Panc1 (cell line): ENCODE data around the gene TXNRD1. TPM values are rescaled to one million over a fixed set of nuclear protein-coding genes. Genes with fewer than 3 reads are reported as not detected.

ENCODE experiments used
- ATAC-seq: fragments of 200-7000 bp; cut with Tn5 transposase; 2 replicates; pipeline ENCODE4 v1.9.1; 2020; ENCODE audit warnings: mild to moderate bottlenecking, moderate library complexity
- BruUV-seq: library from RNA; stranded (reverse); fragments of 400-500 nt; replicated peaks from 2 replicates; lab custom pipeline; 2021; lab: Mats Ljungman, UMichigan
- CTCF ChIA-PET: fragments of 300-600 bp; sonication (Branson Sonifier 250); formaldehyde crosslinking; loops from one replicate; lab custom pipeline; 2022; ENCODE audit warnings: antibody characterized with exemption; lab: Charles Lee
- POLR2A ChIA-PET: fragments of 300-600 bp; sonication (Branson Sonifier 250); formaldehyde crosslinking; loops from one replicate; lab custom pipeline; 2022; ENCODE audit warnings: antibody characterized with exemption; lab: Charles Lee
- DNase-seq: peaks from one replicate; pipeline ENCODE4 v3.0.0-alpha.2; 2010; ENCODE audit warnings: low read depth, low spot score
- H3K27ac ChIP-seq: 2 replicates; pipeline ENCODE4 v1.5.1; 2011; ENCODE audit warnings: mild to moderate bottlenecking, low read length, inconsistent platforms
- H3K27me3 ChIP-seq: fragments of 200-500 bp; sonication (Bioruptor generic); 2 replicates; pipeline ENCODE4 v1.6.0; 2014; ENCODE audit warnings: low read length, inconsistent platforms; ENCODE audit not compliant: control insufficient read depth, insufficient read depth
- H3K36me3 ChIP-seq: fragments of 200-500 bp; sonication (Bioruptor generic); 2 replicates; pipeline ENCODE4 v1.5.1; 2014; ENCODE audit warnings: inconsistent platforms, mild to moderate bottlenecking, low read length, moderate library complexity; ENCODE audit not compliant: control insufficient read depth, insufficient read depth
- H3K4me1 ChIP-seq: 2 replicates; pipeline ENCODE4 v1.5.1; 2011; ENCODE audit warnings: inconsistent platforms, mild to moderate bottlenecking, low read length, moderate library complexity; ENCODE audit not compliant: control insufficient read depth, insufficient read depth
- H3K4me3 ChIP-seq, 2 experiments: 2 replicates each; pipeline ENCODE4 v1.5.1; 2011 to 2012; ENCODE audit warnings: low read depth in 2 of 2, low read length in 2 of 2, mild to moderate bottlenecking in 2 of 2, inconsistent platforms in 1 of 2, moderate library complexity in 1 of 2
- H3K9me3 ChIP-seq: fragments of 200-500 bp; sonication (Bioruptor generic); 2 replicates; pipeline ENCODE4 v1.5.1; 2014; ENCODE audit warnings: low read depth, mild to moderate bottlenecking, inconsistent platforms, low read length, moderate library complexity; ENCODE audit not compliant: control insufficient read depth, insufficient read depth
- CTCF ChIP-seq: fragments of 450-650 bp; IDR thresholded peaks from 2 replicates; pipeline ENCODE4 v1.5.1; 2017; ENCODE audit warnings: mild to moderate bottlenecking
- POLR2AphosphoS5 ChIP-seq: IDR thresholded peaks from 2 replicates; pipeline ENCODE4 v1.6.1; 2012; ENCODE audit warnings: mild to moderate bottlenecking, low read depth, low read length, moderate library complexity
- REST ChIP-seq, 2 experiments: IDR thresholded peaks; 2 replicates each; pipeline ENCODE4 v1.6.1; 2011 to 2012; ENCODE audit warnings: low read depth in 2 of 2, control low read depth in 1 of 2, low read length in 1 of 2, mild to moderate bottlenecking in 1 of 2, moderate library complexity in 1 of 2; ENCODE audit not compliant: insufficient read depth in 1 of 2
- SIN3A ChIP-seq: IDR thresholded peaks from 2 replicates; pipeline ENCODE4 v1.6.1; 2012; ENCODE audit warnings: low read depth, mild to moderate bottlenecking, low read length, moderate library complexity, borderline replicate concordance; ENCODE audit not compliant: insufficient read depth
- TCF7L2 ChIP-seq: IDR thresholded peaks from 2 replicates; pipeline ENCODE4 v1.6.1; 2011; ENCODE audit warnings: mild to moderate bottlenecking, low read depth, low read length, inconsistent platforms
- in situ Hi-C: cut with HindIII; loops from 2 replicates; pipeline ENCODE4 v1.10.0; 2016; ENCODE audit warnings: low sequenced_read_pairs, low pct_unique_long_range_greater_than_20kb
- intact Hi-C: fragments of 100-400 bp; cut with micrococcal nuclease; formaldehyde crosslinking; loops from one replicate; pipeline ENCODE4 v1.10.0; 2022; ENCODE audit not compliant: unreplicated experiment
- total RNA-seq: library from RNA; stranded (reverse); gene quantifications from one replicate; pipeline ENCODE4 v1.2.1, GENCODE V29; 2021; ENCODE audit not compliant: unreplicated experiment

Gene TXNRD1
- total RNA-seq, 1 experiment from 2014 or later = 348 TPM

DNA sequence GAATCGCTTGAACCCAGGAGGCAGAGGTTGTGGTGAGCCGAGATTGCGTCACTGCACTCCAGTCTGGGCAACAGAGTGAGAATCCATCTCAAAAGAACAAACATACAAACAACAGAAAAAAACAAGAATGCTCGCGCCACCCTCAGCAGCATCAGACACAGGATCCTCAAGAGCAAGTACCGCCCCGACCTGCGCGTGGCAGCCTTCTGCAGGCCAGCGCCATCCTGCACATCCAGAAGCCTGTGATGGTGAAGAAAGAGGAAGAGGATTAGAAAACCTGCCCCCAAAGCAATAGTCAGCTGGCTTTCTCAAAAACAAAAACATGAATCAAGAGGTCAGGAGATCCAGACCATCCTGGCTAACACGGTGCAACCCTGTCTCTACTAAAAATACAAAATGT, 57.9 kb downstream of the TXNRD1 start:
- POLR2A ChIA-PET = interaction anchor here (0.5 to 0.6 kb wide), 3 partner anchors 17 to 69 kb away, joined by 3 to 10 read pairs (median 3); no protein-coding TSS in a partner anchor
- TF ChIP-seq TCF7L2 = no peak
- TF ChIP-seq POLR2AphosphoS5 = no peak
- TF ChIP-seq REST (IDR thresholded peaks at IDR 0.05; ENCODE audit: insufficient read depth in 1 of 2, low read depth in 2 of 2, low read length in 1 of 2) = no peak
- TF ChIP-seq SIN3A = no peak
- TF ChIP-seq CTCF = no peak
- Histone ChIP-seq H3K36me3 (no peaks in the 10 kb centered on the region), H3K4me1 (peaks cover 30% of the 10 kb centered on the region), H3K27ac (peak overlapping the region; percentile 61; the same call in 1 of the 2 replicates), H3K27me3 (no peaks in the 10 kb centered on the region), H3K9me3 (no peaks in the 10 kb centered on the region), H3K4me3 (no peak overlapping the region)
- intact Hi-C loops (no loop called here), in situ Hi-C loops (no loop called here)
- no TSS peak for BruUV-seq
- CTCF ChIA-PET = no interaction called here
- no peak for DNase-seq
- ATAC-seq = no peak

DNA sequence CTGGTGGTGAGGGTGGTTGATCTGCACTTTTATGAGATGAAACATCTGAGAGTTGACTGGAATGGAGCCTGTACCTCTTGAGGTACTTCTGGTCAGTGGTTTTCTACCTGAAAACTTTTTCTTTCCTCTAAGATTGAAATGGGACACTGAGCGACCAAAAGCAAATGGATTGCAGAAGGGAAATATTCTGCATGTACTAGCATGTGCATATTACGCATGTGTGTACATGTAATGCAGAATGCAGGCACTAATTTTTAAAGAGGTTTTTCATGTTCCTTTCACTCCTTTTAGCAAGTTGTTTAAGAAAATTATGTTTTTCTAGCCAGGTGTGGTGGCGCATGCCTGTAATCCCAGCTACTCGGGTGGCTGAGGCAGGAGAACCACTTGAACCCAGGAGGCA, 59.2 kb downstream of the TXNRD1 start:
- no peak overlapping the region for H3K4me3 ChIP-seq
- POLR2A ChIA-PET = interaction anchor here (0.7 to 4.1 kb wide), 4 partner anchors 12 to 344 kb away, joined by 3 to 31 read pairs (median 6); no protein-coding TSS in a partner anchor
- CTCF ChIA-PET = interaction anchor here (0.9 kb wide), 1 partner anchor 13 kb away, joined by 3 read pairs; no protein-coding TSS in a partner anchor
- TF ChIP-seq REST (IDR thresholded peaks at IDR 0.05; ENCODE audit: insufficient read depth in 1 of 2, low read depth in 2 of 2, low read length in 1 of 2) = no peak
- TF ChIP-seq POLR2AphosphoS5 = no peak
- TF ChIP-seq CTCF = no peak
- BruUV-seq = no TSS peak
- intact Hi-C loops = no loop called here
- H3K9me3 ChIP-seq = no peaks in the 10 kb centered on the region
- ATAC-seq (no peak), DNase-seq (no peak)
- H3K36me3 ChIP-seq = no peaks in the 10 kb centered on the region
- peak overlapping the region; percentile 99 for H3K27ac ChIP-seq
- H3K27me3 ChIP-seq = no peaks in the 10 kb centered on the region
- peaks cover 36% of the 10 kb centered on the region for H3K4me1 ChIP-seq
- in situ Hi-C loops = no loop called here
